Liver (tissue), 9 donors: ENCODE data around the gene PCDH9. TPM values are rescaled to one million over a fixed set of nuclear protein-coding genes. Genes with fewer than 3 reads are reported as not detected.

Experiments used
- DNase-seq: peaks from one replicate; pipeline ENCODE4 v3.0.0-alpha.2; 2017; ENCODE audit warnings: low spot score
- H3K27ac ChIP-seq, 2 donors: one replicate each; pipeline ENCODE4 v1.7.0; 2013; ENCODE audit warnings: inconsistent platforms in 2 of 2, low read length in 2 of 2, control low read depth in 1 of 2, low read depth in 1 of 2, mild to moderate bottlenecking in 1 of 2
- H3K27me3 ChIP-seq, 4 donors: one replicate each; pipeline versions ENCODE4 v1.6.1 to v1.7.0; 2013; ENCODE audit warnings: low read length in 3 of 4, inconsistent platforms in 1 of 4, mild to moderate bottlenecking in 1 of 4, moderate library complexity in 1 of 4; ENCODE audit not compliant: control insufficient read depth in 4 of 4, insufficient read depth in 4 of 4
- H3K36me3 ChIP-seq, 4 donors: one replicate each; pipeline versions ENCODE4 v1.6.1 to v1.7.0; 2013; ENCODE audit warnings: low read length in 3 of 4, mild to moderate bottlenecking in 3 of 4, low read depth in 1 of 4, moderate library complexity in 1 of 4; ENCODE audit not compliant: control insufficient read depth in 4 of 4, insufficient read depth in 3 of 4
- H3K4me1 ChIP-seq, 4 donors: one replicate each; pipeline versions ENCODE4 v1.6.1 to v1.7.0; 2013; ENCODE audit warnings: low read length in 3 of 4, mild to moderate bottlenecking in 3 of 4, moderate library complexity in 1 of 4; ENCODE audit not compliant: control insufficient read depth in 4 of 4, insufficient read depth in 4 of 4
- H3K4me3 ChIP-seq, 3 donors: one replicate each; pipeline versions ENCODE4 v1.6.1 to v1.7.0; 2013; ENCODE audit warnings: low read length in 3 of 3, control low read depth in 1 of 3, low read depth in 1 of 3, mild to moderate bottlenecking in 1 of 3
- H3K9ac ChIP-seq, 2 donors: one replicate each; pipeline ENCODE4 v1.7.0; 2013; ENCODE audit warnings: low read length in 2 of 2, mild to moderate bottlenecking in 2 of 2, moderate library complexity in 2 of 2, control low read depth in 1 of 2, low read depth in 1 of 2
- H3K9me3 ChIP-seq, 4 donors: one replicate each; pipeline versions ENCODE4 v1.6.1 to v1.7.0; 2013; ENCODE audit warnings: low read length in 3 of 4; ENCODE audit not compliant: control insufficient read depth in 4 of 4
- EGR1 ChIP-seq, 2 donors: IDR thresholded peaks; 2 replicates each; pipeline ENCODE4 v1.6.1; 2016 to 2018; ENCODE audit warnings: antibody characterized with exemption in 2 of 2, low read depth in 2 of 2
- FOXA1 ChIP-seq: IDR thresholded peaks from 2 replicates; pipeline ENCODE4 v1.6.1; 2016; ENCODE audit warnings: antibody characterized with exemption
- FOXA2 ChIP-seq: IDR thresholded peaks from 2 replicates; pipeline ENCODE4 v1.6.1; 2016; ENCODE audit warnings: antibody characterized with exemption
- GABPA ChIP-seq, 2 donors: IDR thresholded peaks in 1 of 2; conservative IDR thresholded peaks in 1 of 2; 2 replicates each; pipeline ENCODE4 v1.6.1; 2016; ENCODE audit warnings: antibody characterized with exemption in 2 of 2, mild to moderate bottlenecking in 1 of 2, moderate library complexity in 1 of 2
- HNF4A ChIP-seq, 2 donors: conservative IDR thresholded peaks; 2 replicates each; pipeline ENCODE4 v1.6.1; 2016; ENCODE audit warnings: antibody characterized with exemption in 2 of 2, mild to moderate bottlenecking in 2 of 2
- HNF4G ChIP-seq: IDR thresholded peaks from 2 replicates; pipeline ENCODE4 v1.6.1; 2016; ENCODE audit warnings: antibody characterized with exemption
- JUND ChIP-seq, 2 donors: IDR thresholded peaks; 2 replicates each; pipeline ENCODE4 v1.6.1; 2016; ENCODE audit warnings: antibody characterized with exemption in 2 of 2
- NR2F2 ChIP-seq: IDR thresholded peaks from 2 replicates; pipeline ENCODE4 v1.6.1; 2016; ENCODE audit warnings: antibody characterized with exemption
- RAD21 ChIP-seq, 2 donors: IDR thresholded peaks; 2 replicates each; pipeline ENCODE4 v1.6.1; 2016; ENCODE audit warnings: antibody characterized with exemption in 2 of 2, mild to moderate bottlenecking in 2 of 2
- RXRA ChIP-seq, 2 donors: IDR thresholded peaks; 2 replicates each; pipeline ENCODE4 v1.6.1; 2017 to 2018; ENCODE audit warnings: antibody characterized with exemption in 2 of 2, mild to moderate bottlenecking in 1 of 2
- SP1 ChIP-seq: IDR thresholded peaks from 2 replicates; pipeline ENCODE4 v1.6.1; 2018; ENCODE audit warnings: antibody characterized with exemption, mild to moderate bottlenecking
- TAF1 ChIP-seq: conservative IDR thresholded peaks from 2 replicates; pipeline ENCODE4 v1.6.1; 2016; ENCODE audit warnings: antibody characterized with exemption, mild to moderate bottlenecking
- YY1 ChIP-seq: IDR thresholded peaks from 2 replicates; pipeline ENCODE4 v1.6.1; 2016; ENCODE audit warnings: antibody characterized with exemption, mild to moderate bottlenecking
- WGBS: extraction: QIAGEN DNeasy Blood & Tissue Kit; methylation state at CpG from one replicate; pipeline ENCODE4 v1.1.7; 2013; 5-methylcytosine and 5-hydroxymethylcytosine counted together
- polyA plus RNA-seq, 2 donors: library from polyadenylated mRNA; stranded (reverse) in 1 of 2; unstranded in 1 of 2; fragments of 200-250 nt in 1 of 2; fragments of >200 nt in 1 of 2; fragmentation: Nextera tagmentation in 1 of 2; extraction: Ambion mirVana in 1 of 2; gene quantifications; one replicate each; pipeline versions ENCODE4 v1.2.1 to v1.2.3, GENCODE V29; 2013 to 2015
- total RNA-seq, 2 donors: library from RNA; depleted of rRNA; stranded (reverse); fragments of >200 nt; gene quantifications; one replicate each; pipeline ENCODE4 v1.2.3, GENCODE V29; 2014
- TF ChIP-seq, protein P1 (sequence below): IDR thresholded peaks from 2 replicates; pipeline ENCODE4 v1.6.1; 2016; ENCODE audit warnings: antibody characterized with exemption, mild to moderate bottlenecking
- donor health status: healthy.
- donor health status: healthy.
- donor health status: healthy.
- donor health status: healthy.
- donor health status: healthy.

Gene PCDH9
- total and polyA plus RNA-seq, 4 donors: 0.90 to 4.0 (median 2.2) TPM

DNA sequence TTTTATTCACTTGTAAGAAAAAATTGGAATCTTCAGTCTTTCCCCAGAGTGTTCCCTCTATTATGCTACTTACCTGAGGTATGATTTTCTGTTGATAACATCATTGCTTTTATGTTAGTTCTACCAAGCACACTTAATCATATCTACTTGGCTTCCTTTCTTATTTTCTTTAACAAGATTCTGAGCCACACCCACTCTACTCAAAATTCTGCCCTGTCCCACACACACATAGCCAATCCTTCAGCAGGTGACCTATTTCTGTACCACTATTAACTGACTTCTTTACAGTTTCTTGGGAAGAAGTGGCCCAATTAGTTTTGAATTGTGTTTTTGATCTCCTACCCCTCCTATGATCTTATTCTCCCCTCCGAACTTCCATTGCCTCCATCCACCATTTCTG, 215.7 kb downstream of the PCDH9 start:
- Histone ChIP-seq H3K9ac (no peak overlapping the region), H3K4me1 (no peaks in the 10 kb centered on the region), H3K27ac (no peak overlapping the region), H3K27me3 (peaks cover 0 to 2% (median 0%) of the 10 kb centered on the region in 4 donors), H3K9me3 (no peaks in the 10 kb centered on the region), H3K4me3 (no peak overlapping the region), H3K36me3 (no peaks in the 10 kb centered on the region)
- no peak for TF ChIP-seq RAD21 (IDR thresholded peaks at IDR 0.05)
- TF ChIP-seq TAF1: no peak
- no peak for TF ChIP-seq NR2F2
- TF ChIP-seq, protein P1, sequence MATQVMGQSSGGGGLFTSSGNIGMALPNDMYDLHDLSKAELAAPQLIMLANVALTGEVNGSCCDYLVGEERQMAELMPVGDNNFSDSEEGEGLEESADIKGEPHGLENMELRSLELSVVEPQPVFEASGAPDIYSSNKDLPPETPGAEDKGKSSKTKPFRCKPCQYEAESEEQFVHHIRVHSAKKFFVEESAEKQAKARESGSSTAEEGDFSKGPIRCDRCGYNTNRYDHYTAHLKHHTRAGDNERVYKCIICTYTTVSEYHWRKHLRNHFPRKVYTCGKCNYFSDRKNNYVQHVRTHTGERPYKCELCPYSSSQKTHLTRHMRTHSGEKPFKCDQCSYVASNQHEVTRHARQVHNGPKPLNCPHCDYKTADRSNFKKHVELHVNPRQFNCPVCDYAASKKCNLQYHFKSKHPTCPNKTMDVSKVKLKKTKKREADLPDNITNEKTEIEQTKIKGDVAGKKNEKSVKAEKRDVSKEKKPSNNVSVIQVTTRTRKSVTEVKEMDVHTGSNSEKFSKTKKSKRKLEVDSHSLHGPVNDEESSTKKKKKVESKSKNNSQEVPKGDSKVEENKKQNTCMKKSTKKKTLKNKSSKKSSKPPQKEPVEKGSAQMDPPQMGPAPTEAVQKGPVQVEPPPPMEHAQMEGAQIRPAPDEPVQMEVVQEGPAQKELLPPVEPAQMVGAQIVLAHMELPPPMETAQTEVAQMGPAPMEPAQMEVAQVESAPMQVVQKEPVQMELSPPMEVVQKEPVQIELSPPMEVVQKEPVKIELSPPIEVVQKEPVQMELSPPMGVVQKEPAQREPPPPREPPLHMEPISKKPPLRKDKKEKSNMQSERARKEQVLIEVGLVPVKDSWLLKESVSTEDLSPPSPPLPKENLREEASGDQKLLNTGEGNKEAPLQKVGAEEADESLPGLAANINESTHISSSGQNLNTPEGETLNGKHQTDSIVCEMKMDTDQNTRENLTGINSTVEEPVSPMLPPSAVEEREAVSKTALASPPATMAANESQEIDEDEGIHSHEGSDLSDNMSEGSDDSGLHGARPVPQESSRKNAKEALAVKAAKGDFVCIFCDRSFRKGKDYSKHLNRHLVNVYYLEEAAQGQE: no peak
- no peak for DNase-seq
- 94% methylated on average over 1 of the region's 1 CpG for WGBS

DNA sequence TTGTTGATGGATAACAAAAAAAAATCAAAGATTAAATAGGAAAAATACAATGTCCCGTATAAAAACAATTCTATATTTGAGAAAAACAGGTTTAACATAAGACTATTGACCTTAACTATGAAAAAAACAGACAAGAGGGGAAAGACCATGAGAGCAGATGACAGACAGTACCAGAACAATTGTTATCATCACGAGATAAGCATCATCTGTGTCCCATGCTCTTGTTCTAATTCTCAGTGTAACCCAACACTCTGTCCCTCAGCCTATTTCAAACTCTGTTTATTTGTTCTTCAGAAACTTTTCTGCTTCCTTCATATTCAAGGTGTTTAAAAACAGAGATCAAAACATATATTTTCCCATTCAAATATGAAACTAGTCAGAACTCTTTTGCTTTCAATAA, 216.4 kb downstream of the PCDH9 start:
- Histone ChIP-seq H3K9me3 (no peaks in the 10 kb centered on the region), H3K4me3 (no peak overlapping the region), H3K4me1 (no peaks in the 10 kb centered on the region), H3K36me3 (no peaks in the 10 kb centered on the region), H3K9ac (no peak overlapping the region), H3K27me3 (peaks cover 0 to 2% (median 0%) of the 10 kb centered on the region in 4 donors), H3K27ac (no peak overlapping the region)
- 80% methylated on average over 2 of the region's 2 CpGs for WGBS
- TF ChIP-seq EGR1 (IDR thresholded peaks at IDR 0.05; ENCODE audit: low read depth in 2 of 2) (no peak), FOXA2 (no peak), RXRA (IDR thresholded peaks at IDR 0.05) (no peak), HNF4A (conservative IDR thresholded peaks at IDR 0.05) (no peak), SP1 (no peak), JUND (IDR thresholded peaks at IDR 0.05) (no peak), YY1 (no peak), NR2F2 (no peak), HNF4G (no peak), GABPA (IDR thresholded peaks at IDR 0.05 in 1 of 2, conservative IDR thresholded peaks at IDR 0.05 in 1 of 2) (no peak)
- DNase-seq: no peak

DNA sequence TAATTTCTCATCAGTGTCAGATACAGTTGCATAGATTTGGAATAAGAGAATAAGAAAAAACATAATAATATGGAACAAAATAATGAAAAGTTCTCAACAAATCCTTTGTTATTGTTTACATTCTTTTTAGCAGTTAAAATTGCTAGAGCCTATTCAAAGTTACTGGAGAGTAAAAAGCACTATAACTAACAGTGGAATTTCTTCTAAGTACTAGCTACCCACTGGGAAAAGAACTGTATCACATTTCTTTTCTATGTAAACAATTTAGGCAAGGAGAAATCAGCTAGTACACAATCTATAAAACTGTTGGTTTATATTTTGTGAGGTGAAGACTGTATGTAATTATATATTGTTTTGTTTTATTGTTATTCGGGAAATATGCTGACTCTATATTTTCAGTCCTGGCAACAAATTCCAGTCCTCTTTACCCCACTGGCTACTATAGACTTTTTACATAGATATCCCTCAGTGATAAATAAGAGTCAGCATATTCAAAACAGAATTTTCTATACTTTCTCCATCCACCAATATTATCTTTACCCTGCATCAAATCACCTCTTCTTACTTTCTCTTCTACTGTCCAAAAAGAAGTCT, 222.0 kb downstream of the PCDH9 start:
- TF ChIP-seq SP1: no peak
- TF ChIP-seq HNF4G: no peak
- no peak for TF ChIP-seq RXRA (IDR thresholded peaks at IDR 0.05)
- TF ChIP-seq RAD21 (IDR thresholded peaks at IDR 0.05): no peak
- TF ChIP-seq HNF4A (conservative IDR thresholded peaks at IDR 0.05): no peak
- TF ChIP-seq TAF1: no peak
- no peak for TF ChIP-seq FOXA1
- no peak for TF ChIP-seq YY1
- TF ChIP-seq GABPA (IDR thresholded peaks at IDR 0.05 in 1 of 2, conservative IDR thresholded peaks at IDR 0.05 in 1 of 2): no peak
- no peak for TF ChIP-seq JUND (IDR thresholded peaks at IDR 0.05)
- DNase-seq: no peak
- 91% methylated on average over 1 of the region's 1 CpG for WGBS
- H3K9ac ChIP-seq: no peak overlapping the region
- no peak overlapping the region for H3K4me3 ChIP-seq
- no peaks in the 10 kb centered on the region for H3K27me3 ChIP-seq
- H3K9me3 ChIP-seq: no peaks in the 10 kb centered on the region
- no peaks in the 10 kb centered on the region for H3K36me3 ChIP-seq
- H3K4me1 ChIP-seq: no peaks in the 10 kb centered on the region
- H3K27ac ChIP-seq: no peak overlapping the region
